A673 (cell line): ENCODE results near the gene SLC1A7.

Experiments used
- EZH2 ChIP-seq: fragments of 200-600 bp; sonication (generic); IDR thresholded peaks from 2 replicates; pipeline ENCODE4 v1.6.1; 2017; ENCODE audit warnings: borderline replicate concordance, low read depth, mild to moderate bottlenecking, mixed read lengths, antibody characterized with exemption, low read length; ENCODE audit not compliant: poor library complexity, severe bottlenecking
- TF ChIP-seq, protein P1 (sequence below): fragments of 300-800, 200-600 bp; sonication (generic); conservative IDR thresholded peaks from 2 replicates; pipeline ENCODE4 v1.5.1; 2017; ENCODE audit warnings: low read depth, mild to moderate bottlenecking, antibody characterized with exemption, low read length, moderate library complexity, mixed read lengths

DNA sequence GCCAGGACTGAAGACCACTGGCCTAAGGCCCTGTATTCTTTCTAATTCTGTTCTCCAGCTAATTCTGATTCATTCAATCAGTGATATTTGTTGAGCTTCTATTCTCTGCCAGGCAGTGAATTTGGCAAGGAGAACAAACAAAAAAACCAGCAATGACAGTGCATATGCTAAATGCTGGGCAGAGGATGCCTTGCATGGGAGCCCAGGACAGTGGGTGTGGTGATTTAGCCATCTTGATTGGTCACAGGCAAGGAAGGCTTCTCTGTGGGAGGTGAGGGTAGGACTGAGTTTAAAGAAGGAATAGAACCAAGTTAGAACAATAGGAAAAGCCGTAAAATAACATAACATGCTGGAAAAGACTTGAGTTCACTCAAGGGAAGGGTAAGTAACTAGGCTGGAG, 45.0 kb upstream of the SLC1A7 start:
- TF ChIP-seq, protein P1, sequence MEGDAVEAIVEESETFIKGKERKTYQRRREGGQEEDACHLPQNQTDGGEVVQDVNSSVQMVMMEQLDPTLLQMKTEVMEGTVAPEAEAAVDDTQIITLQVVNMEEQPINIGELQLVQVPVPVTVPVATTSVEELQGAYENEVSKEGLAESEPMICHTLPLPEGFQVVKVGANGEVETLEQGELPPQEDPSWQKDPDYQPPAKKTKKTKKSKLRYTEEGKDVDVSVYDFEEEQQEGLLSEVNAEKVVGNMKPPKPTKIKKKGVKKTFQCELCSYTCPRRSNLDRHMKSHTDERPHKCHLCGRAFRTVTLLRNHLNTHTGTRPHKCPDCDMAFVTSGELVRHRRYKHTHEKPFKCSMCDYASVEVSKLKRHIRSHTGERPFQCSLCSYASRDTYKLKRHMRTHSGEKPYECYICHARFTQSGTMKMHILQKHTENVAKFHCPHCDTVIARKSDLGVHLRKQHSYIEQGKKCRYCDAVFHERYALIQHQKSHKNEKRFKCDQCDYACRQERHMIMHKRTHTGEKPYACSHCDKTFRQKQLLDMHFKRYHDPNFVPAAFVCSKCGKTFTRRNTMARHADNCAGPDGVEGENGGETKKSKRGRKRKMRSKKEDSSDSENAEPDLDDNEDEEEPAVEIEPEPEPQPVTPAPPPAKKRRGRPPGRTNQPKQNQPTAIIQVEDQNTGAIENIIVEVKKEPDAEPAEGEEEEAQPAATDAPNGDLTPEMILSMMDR: no peak
- TF ChIP-seq EZH2: no peak
